H9 (cell line): Measurements from ENCODE around the gene BDP1. TPM values are rescaled to one million over a fixed set of nuclear protein-coding genes. Genes with fewer than 3 reads are reported as not detected.

Experiments used
- DNase-seq: peaks from one replicate; pipeline ENCODE4 v3.0.0-alpha.2; 2017
- H2AFZ ChIP-seq: one replicate; pipeline ENCODE4 v1.6.1; 2013; ENCODE audit warnings: mild to moderate bottlenecking, low read length, control low read depth, moderate library complexity
- H2AK5ac ChIP-seq: 2 replicates; pipeline ENCODE4 v1.6.1; 2013; ENCODE audit warnings: low read length, control low read depth, mixed read lengths; ENCODE audit not compliant: insufficient read length
- H2BK120ac ChIP-seq: one replicate; pipeline ENCODE4 v1.6.1; 2013; ENCODE audit warnings: low read depth, mild to moderate bottlenecking, low read length, control low read depth, inconsistent platforms; ENCODE audit not compliant: poor library complexity, severe bottlenecking
- H2BK12ac ChIP-seq: 2 replicates; pipeline ENCODE4 v1.6.1; 2013; ENCODE audit warnings: low read length, control low read depth, mixed read lengths, low read depth; ENCODE audit not compliant: insufficient read length
- H2BK15ac ChIP-seq: 2 replicates; pipeline ENCODE4 v1.6.1; 2013; ENCODE audit warnings: low read depth, low read length, control low read depth
- H2BK20ac ChIP-seq: one replicate; pipeline ENCODE4 v1.6.1; 2013; ENCODE audit warnings: low read depth, mild to moderate bottlenecking, low read length, control low read depth, inconsistent platforms; ENCODE audit not compliant: poor library complexity, severe bottlenecking
- H2BK5ac ChIP-seq: 2 replicates; pipeline ENCODE4 v1.6.1; 2013; ENCODE audit warnings: low read length, control low read depth, mixed read lengths; ENCODE audit not compliant: insufficient read length
- H3K14ac ChIP-seq: 2 replicates; pipeline ENCODE4 v1.6.1; 2013; ENCODE audit warnings: low read length, control low read depth; ENCODE audit not compliant: insufficient read depth
- H3K18ac ChIP-seq: 2 replicates; pipeline ENCODE4 v1.6.1; 2013; ENCODE audit warnings: low read depth, mild to moderate bottlenecking, mixed read lengths, low read length, control low read depth; ENCODE audit not compliant: insufficient read length
- H3K23ac ChIP-seq: 2 replicates; pipeline ENCODE4 v1.6.1; 2013; ENCODE audit warnings: low read length, control low read depth, mixed read lengths, low read depth; ENCODE audit not compliant: insufficient read length
- H3K23me2 ChIP-seq: 2 replicates; pipeline ENCODE4 v1.6.1; 2013; ENCODE audit warnings: low read depth, mild to moderate bottlenecking, mixed read lengths, low read length, control low read depth; ENCODE audit not compliant: insufficient read length, poor library complexity, severe bottlenecking
- H3K27ac ChIP-seq: 2 replicates; pipeline ENCODE4 v1.5.1; 2013; ENCODE audit warnings: low read length, control low read depth, mixed read lengths, low read depth; ENCODE audit not compliant: insufficient read length
- H3K27me3 ChIP-seq: 2 replicates; pipeline ENCODE4 v1.6.1; 2013; ENCODE audit warnings: low read length, control low read depth, inconsistent platforms; ENCODE audit not compliant: insufficient read depth
- H3K4ac ChIP-seq: 2 replicates; pipeline ENCODE4 v1.6.1; 2013; ENCODE audit warnings: low read depth, mild to moderate bottlenecking, control low read depth, inconsistent platforms, low read length, moderate library complexity
- H3K4me1 ChIP-seq: 2 replicates; pipeline ENCODE4 v1.6.1; 2013; ENCODE audit warnings: low read length, control low read depth, inconsistent platforms; ENCODE audit not compliant: insufficient read depth
- H3K4me2 ChIP-seq: 2 replicates; pipeline ENCODE4 v1.6.1; 2013; ENCODE audit warnings: low read length, control low read depth, mixed read lengths; ENCODE audit not compliant: insufficient read length, insufficient read depth
- H3K56ac ChIP-seq: 2 replicates; pipeline ENCODE4 v1.6.1; 2013; ENCODE audit warnings: low read depth, mild to moderate bottlenecking, mixed read lengths, low read length, control low read depth; ENCODE audit not compliant: insufficient read length
- H3K79me1 ChIP-seq: 2 replicates; pipeline ENCODE4 v1.6.1; 2013; ENCODE audit warnings: low read depth, mild to moderate bottlenecking, moderate library complexity, low read length, control low read depth, inconsistent platforms; ENCODE audit not compliant: insufficient read depth, poor library complexity, severe bottlenecking
- H3K79me2 ChIP-seq: 2 replicates; pipeline ENCODE4 v1.6.1; 2013; ENCODE audit warnings: low read length, control low read depth, inconsistent platforms; ENCODE audit not compliant: insufficient read depth
- H3K9ac ChIP-seq: 2 replicates; pipeline ENCODE4 v1.6.1; 2013; ENCODE audit warnings: low read length, control low read depth, mixed read lengths; ENCODE audit not compliant: insufficient read length; ENCODE audit errors: extremely low read depth
- H3K9me3 ChIP-seq: one replicate; pipeline ENCODE4 v1.6.1; 2013; ENCODE audit warnings: low read depth, low read length, inconsistent platforms; ENCODE audit not compliant: control insufficient read depth
- H3T11ph ChIP-seq: one replicate; pipeline ENCODE4 v1.6.1; 2013; ENCODE audit warnings: mild to moderate bottlenecking, low read length, control low read depth, inconsistent platforms
- H4K20me1 ChIP-seq: one replicate; pipeline ENCODE4 v1.6.1; 2013; ENCODE audit not compliant: control insufficient read depth, insufficient read length, insufficient read depth
- H4K5ac ChIP-seq: 2 replicates; pipeline ENCODE4 v1.6.1; 2013; ENCODE audit warnings: low read depth, mild to moderate bottlenecking, mixed read lengths, low read length, control low read depth; ENCODE audit not compliant: insufficient read length
- H4K8ac ChIP-seq: replicated peaks from 2 replicates; pipeline ENCODE4 v1.6.1; 2013; ENCODE audit warnings: low read length, control low read depth, mixed read lengths, low read depth; ENCODE audit not compliant: insufficient read length
- H4K91ac ChIP-seq: 2 replicates; pipeline ENCODE4 v1.6.1; 2013; ENCODE audit warnings: low read depth, mild to moderate bottlenecking, moderate library complexity, mixed read lengths, low read length, control low read depth; ENCODE audit not compliant: insufficient read length
- H3K27ac Mint-ChIP-seq, 3 experiments: 2 replicates in 2 of 3; 3 replicates in 1 of 3; pipeline ENCODE4 v1.8.0; 2020 to 2021; ENCODE audit warnings: mixed read lengths in 3 of 3, mild to moderate bottlenecking in 1 of 3, moderate library complexity in 1 of 3
- H3K27me3 Mint-ChIP-seq: 2 replicates; pipeline ENCODE4 v1.8.0; 2021; ENCODE audit warnings: low read depth, mild to moderate bottlenecking, moderate library complexity, mixed read lengths
- H3K36me3 Mint-ChIP-seq, 3 experiments: 2 replicates in 2 of 3; 3 replicates in 1 of 3; pipeline ENCODE4 v1.8.0; 2020 to 2021; ENCODE audit warnings: low read depth in 3 of 3, mixed read lengths in 3 of 3; ENCODE audit not compliant: insufficient read depth in 1 of 3
- H3K4me1 Mint-ChIP-seq, 2 experiments: 2 replicates each; pipeline ENCODE4 v1.8.0; 2020; ENCODE audit warnings: mixed read lengths in 2 of 2
- H3K4me3 Mint-ChIP-seq, 2 experiments: 2 replicates in 1 of 2; 3 replicates in 1 of 2; pipeline ENCODE4 v1.8.0; 2020 to 2021; ENCODE audit warnings: mild to moderate bottlenecking in 2 of 2, mixed read lengths in 2 of 2, moderate library complexity in 1 of 2
- H3K9me3 Mint-ChIP-seq, 2 experiments: 2 replicates in 1 of 2; 3 replicates in 1 of 2; pipeline ENCODE4 v1.8.0; 2020; ENCODE audit warnings: mild to moderate bottlenecking in 2 of 2, mixed read lengths in 2 of 2, moderate library complexity in 1 of 2
- CTCF ChIP-seq: fragments of 200-600 bp; sonication (generic); conservative IDR thresholded peaks from 3 replicates; pipeline ENCODE4 v1.8.0; 2021; ENCODE audit warnings: antibody characterized with exemption, mild to moderate bottlenecking
- WGBS: extraction: QIAGEN DNeasy Blood & Tissue Kit; methylation state at CpG from one replicate; pipeline ENCODE4 v1.1.7; 2013; ENCODE audit warnings: missing lambda C conversion rate, low lambda C conversion rate, mixed read lengths; ENCODE audit not compliant: insufficient read length; ENCODE audit errors: extremely low coverage; 5-methylcytosine and 5-hydroxymethylcytosine counted together
- total RNA-seq: library from RNA; stranded (reverse); gene quantifications from 2 replicates; pipeline ENCODE4 v1.2.1, GENCODE V29; 2021

BDP1 gene
- total RNA-seq, 1 experiment from 2014 or later, result 31.5 TPM

- H3K79me1 ChIP-seq, result no peaks in the 10 kb centered on the region
- H2AFZ ChIP-seq, result no peak overlapping the region
- H3K36me3 Mint-ChIP-seq, result peaks cover 4 to 60% (median 38%) of the 10 kb centered on the region in 3 experiments; a peak in 6 of 7 replicates
These were observed 107.7 kb downstream of the BDP1 start for GRCh38 chr5:71563161-71563560.

More at GRCh38 chr5:71563161-71563560, 107.7 kb downstream of the BDP1 start:
- Histone ChIP-seq H3K4ac (no peak overlapping the region), H4K8ac (no peak overlapping the region), H3K4me2 (no peak overlapping the region), H3K23ac (no peak overlapping the region), H2BK12ac (no peak overlapping the region), H2BK20ac (no peak overlapping the region), H3K56ac (no peak overlapping the region), H3K4me1 (no peaks in the 10 kb centered on the region), H4K91ac (no peak overlapping the region), H2BK15ac (no peak overlapping the region), H2BK5ac (no peak overlapping the region), H3K27me3 (no peaks in the 10 kb centered on the region), H3T11ph (no peak overlapping the region), H3K23me2 (no peaks in the 10 kb centered on the region), H4K20me1 (no peaks in the 10 kb centered on the region), H3K14ac (no peak overlapping the region), H3K79me2 (no peaks in the 10 kb centered on the region), H3K27ac (no peak overlapping the region), H4K5ac (no peak overlapping the region), H3K9ac (no peak overlapping the region), H2BK120ac (no peak overlapping the region), H3K18ac (no peak overlapping the region), H3K9me3 (no peaks in the 10 kb centered on the region), H2AK5ac (no peak overlapping the region)
- Mint-ChIP-seq H3K27ac (no peak overlapping the region; a peak in 1 of 7 replicates), H3K27me3 (no peaks in the 10 kb centered on the region), H3K4me1 (no peaks in the 10 kb centered on the region), H3K4me3 (no peak overlapping the region), H3K9me3 (no peaks in the 10 kb centered on the region)
- no peak for TF ChIP-seq CTCF
- no peak for DNase-seq
- no CpG with 5 or more reads among the region's 4 CpGs for WGBS
